OCI-M2 (cell line): Measurements from ENCODE around the gene IRF5.

Experiments
- DNase-seq: peaks from one replicate; lab custom pipeline; 2025; ENCODE audit not compliant: unreplicated experiment; lab: John Stamatoyannopoulos, UW

Gene IRF5

GRCh38 chr7:128937647-128938543 lies at the start of gene IRF5:
IRF5 (plus strand) TSS chr7:128937927; CDS start chr7:128942082, 4,155 bp downstream.
- no peak for DNase-seq

- DNase-seq = no peak
These were observed 49.5 kb upstream of the IRF5 start for GRCh38 chr7:128888039-128888755.

- no peak for DNase-seq
These were observed 49.0 kb upstream of the IRF5 start for GRCh38 chr7:128888756-128889095.

- DNase-seq = no peak
These were observed 48.6 kb upstream of the IRF5 start for GRCh38 chr7:128889121-128889520.

- DNase-seq = no peak
These were observed 47.2 kb upstream of the IRF5 start for GRCh38 chr7:128890306-128891109.

GRCh38 chr7:128891110-128891941 lies 46.4 kb upstream of the IRF5 start:
- no peak for DNase-seq

GRCh38 chr7:128891942-128892269 lies 45.8 kb upstream of the IRF5 start:
- no peak for DNase-seq

GRCh38 chr7:128892521-128893250 lies 45.0 kb upstream of the IRF5 start:
- no peak for DNase-seq

GRCh38 chr7:128893251-128894100 lies 44.3 kb upstream of the IRF5 start:
- DNase-seq = no peak

GRCh38 chr7:128894101-128894440 lies 43.7 kb upstream of the IRF5 start:
- DNase-seq = no peak

- no peak for DNase-seq
These were observed 42.4 kb upstream of the IRF5 start for GRCh38 chr7:128895320-128895719.

GRCh38 chr7:128899392-128899791 lies 38.3 kb upstream of the IRF5 start:
- no peak for DNase-seq

GRCh38 chr7:128900237-128900636 lies 37.5 kb upstream of the IRF5 start:
- DNase-seq = no peak

GRCh38 chr7:128902761-128903585 lies 34.8 kb upstream of the IRF5 start:
- DNase-seq = no peak

GRCh38 chr7:128903621-128904361 lies 33.9 kb upstream of the IRF5 start:
- no peak for DNase-seq

- no peak for DNase-seq
These were observed 33.1 kb upstream of the IRF5 start for GRCh38 chr7:128904381-128905197.
